ENCODE data around the gene CAPN10.

The CAPN10 gene

GRCh38 chr2:240567137-240567871 lies 19.2 kb upstream of the CAPN10 start:
- DNase-seq (peak in 2 of 3 experiments; percentile 29 to 41), ATAC-seq (replicated peaks) (no peak)
- H3K27me3 Mint-ChIP-seq: no peaks in the 10 kb centered on the region
- peak overlapping the region; percentile 97 to 99 for H3K27ac Mint-ChIP-seq
- H3K9me3 Mint-ChIP-seq: no peaks in the 10 kb centered on the region
- H3K36me3 Mint-ChIP-seq (ENCODE audit: insufficient read depth): peaks cover 41% of the 10 kb centered on the region
- peaks cover 66 to 68% of the 10 kb centered on the region in 2 donors for H3K4me1 Mint-ChIP-seq (ENCODE audit: low read depth in 2 of 2)
- peak overlapping the region; percentile 86 to 97 for H3K4me3 Mint-ChIP-seq

- peaks cover 41% of the 10 kb centered on the region for H3K36me3 Mint-ChIP-seq (ENCODE audit: insufficient read depth)
- ATAC-seq (replicated peaks) (peak; percentile 26), DNase-seq (peak; percentile 45 to 54 (median 50))
- H3K4me3 Mint-ChIP-seq: peak within 1 kb of the TSS; percentile 86 to 97
- peak within 1 kb of the TSS; percentile 97 to 99 for H3K27ac Mint-ChIP-seq
- H3K9me3 Mint-ChIP-seq: no peaks in the 10 kb centered on the region
- H3K4me1 Mint-ChIP-seq (ENCODE audit: low read depth in 2 of 2): peaks cover 63 to 66% of the 10 kb centered on the region in 2 donors
- H3K27me3 Mint-ChIP-seq: no peaks in the 10 kb centered on the region
Measured at GRCh38 chr2:240567872-240568677, 18.5 kb upstream of the CAPN10 start, which contains the start of gene RNPEPL1. RNPEPL1 (plus strand) TSS chr2:240568484; CDS start chr2:240568587, 103 bp downstream.

- peak overlapping the region; percentile 85 to 86 for H3K4me3 Mint-ChIP-seq
- H3K27me3 Mint-ChIP-seq: no peaks in the 10 kb centered on the region
- ATAC-seq (replicated peaks): peak; percentile 16
- peaks cover 41% of the 10 kb centered on the region for H3K36me3 Mint-ChIP-seq (ENCODE audit: insufficient read depth)
- H3K4me1 Mint-ChIP-seq (ENCODE audit: low read depth in 2 of 2): peaks cover 59 to 62% of the 10 kb centered on the region in 2 donors
- DNase-seq: peak; percentile 55 to 68 (median 59)
- H3K27ac Mint-ChIP-seq: peak overlapping the region; percentile 72 to 92
- H3K9me3 Mint-ChIP-seq: no peaks in the 10 kb centered on the region
Measured at GRCh38 chr2:240568678-240569522, 17.6 kb upstream of the CAPN10 start.

GRCh38 chr2:240569523-240569997 lies 17.0 kb upstream of the CAPN10 start:
- ATAC-seq (replicated peaks): no peak
- peaks cover 55 to 56% of the 10 kb centered on the region in 2 donors for H3K4me1 Mint-ChIP-seq (ENCODE audit: low read depth in 2 of 2)
- peaks cover 39% of the 10 kb centered on the region for H3K36me3 Mint-ChIP-seq (ENCODE audit: insufficient read depth)
- peak overlapping the region; percentile 72 to 92 for H3K27ac Mint-ChIP-seq
- H3K9me3 Mint-ChIP-seq: no peaks in the 10 kb centered on the region
- no peak for DNase-seq
- H3K27me3 Mint-ChIP-seq: no peaks in the 10 kb centered on the region
- peak overlapping the region; percentile 85 to 86 for H3K4me3 Mint-ChIP-seq

- H3K4me3 Mint-ChIP-seq: peak overlapping the region; percentile 85 to 86
- ATAC-seq (replicated peaks) (no peak), DNase-seq (no peak)
- H3K36me3 Mint-ChIP-seq (ENCODE audit: insufficient read depth): peaks cover 34% of the 10 kb centered on the region
- no peaks in the 10 kb centered on the region for H3K9me3 Mint-ChIP-seq
- peak overlapping the region; percentile 73 to 92 for H3K27ac Mint-ChIP-seq
- peaks cover 50 to 51% of the 10 kb centered on the region in 2 donors for H3K4me1 Mint-ChIP-seq (ENCODE audit: low read depth in 2 of 2)
- H3K27me3 Mint-ChIP-seq: no peaks in the 10 kb centered on the region
Measured at GRCh38 chr2:240569998-240570530, 16.5 kb upstream of the CAPN10 start.

- no peak for ATAC-seq (replicated peaks)
- Mint-ChIP-seq H3K9me3 (no peaks in the 10 kb centered on the region), H3K4me1 (ENCODE audit: low read depth in 2 of 2) (peaks cover 44% of the 10 kb centered on the region in 2 donors), H3K27ac (peak overlapping the region; percentile 73 to 92), H3K4me3 (peak overlapping the region; percentile 85 to 86), H3K27me3 (no peaks in the 10 kb centered on the region), H3K36me3 (ENCODE audit: insufficient read depth) (peaks cover 28% of the 10 kb centered on the region)
- no peak for DNase-seq
Measured at GRCh38 chr2:240570531-240571313, 15.8 kb upstream of the CAPN10 start.

- Mint-ChIP-seq H3K27me3 (no peaks in the 10 kb centered on the region), H3K4me1 (ENCODE audit: low read depth in 2 of 2) (peaks cover 40% of the 10 kb centered on the region in 2 donors), H3K9me3 (no peaks in the 10 kb centered on the region), H3K4me3 (peak overlapping the region; percentile 85 to 86), H3K36me3 (ENCODE audit: insufficient read depth) (peaks cover 20% of the 10 kb centered on the region), H3K27ac (peak overlapping the region; percentile 25 to 92)
- ATAC-seq (replicated peaks) (no peak), DNase-seq (no peak)
Measured at GRCh38 chr2:240571314-240571973, 15.1 kb upstream of the CAPN10 start.

GRCh38 chr2:240572141-240573031 lies 14.1 kb upstream of the CAPN10 start:
- Mint-ChIP-seq H3K4me1 (ENCODE audit: low read depth in 2 of 2) (peaks cover 32 to 35% of the 10 kb centered on the region in 2 donors), H3K9me3 (no peaks in the 10 kb centered on the region), H3K27ac (peak overlapping the region; percentile 25 to 41), H3K27me3 (no peaks in the 10 kb centered on the region), H3K36me3 (ENCODE audit: insufficient read depth) (peaks cover 16% of the 10 kb centered on the region), H3K4me3 (peak overlapping the region in 1 of 2 donors; percentile 86)
- no peak for ATAC-seq (replicated peaks)
- no peak for DNase-seq

GRCh38 chr2:240573071-240573515 lies 13.4 kb upstream of the CAPN10 start:
- DNase-seq (no peak), ATAC-seq (replicated peaks) (no peak)
- Mint-ChIP-seq H3K4me1 (ENCODE audit: low read depth in 2 of 2) (peaks cover 26 to 30% of the 10 kb centered on the region in 2 donors), H3K36me3 (ENCODE audit: insufficient read depth) (peaks cover 15% of the 10 kb centered on the region), H3K27ac (no peak overlapping the region), H3K4me3 (no peak overlapping the region), H3K9me3 (no peaks in the 10 kb centered on the region), H3K27me3 (no peaks in the 10 kb centered on the region)

GRCh38 chr2:240573516-240574385 lies 12.8 kb upstream of the CAPN10 start:
- Mint-ChIP-seq H3K36me3 (ENCODE audit: insufficient read depth) (peaks cover 21% of the 10 kb centered on the region), H3K9me3 (no peaks in the 10 kb centered on the region), H3K27ac (no peak overlapping the region), H3K27me3 (no peaks in the 10 kb centered on the region), H3K4me1 (ENCODE audit: low read depth in 2 of 2) (peaks cover 30 to 31% of the 10 kb centered on the region in 2 donors), H3K4me3 (no peak overlapping the region)
- ATAC-seq (replicated peaks) (no peak), DNase-seq (no peak)

Data from effector memory CD8-positive, alpha-beta T cell (primary cell).